Sciatic nerve (tissue), 2 donors: ENCODE measurements around the gene BCR. TPM values are rescaled to one million over a fixed set of nuclear protein-coding genes. Genes with fewer than 3 reads are reported as not detected.
"Not testable (repeated sequence)": the region's sequence is repeated elsewhere in the genome, so short reads cannot be mapped to it uniquely, and the experiment has no call there.

Source experiments
- ATAC-seq: fragments of 200-7000 bp; cut with Tn5 transposase; one replicate; pipeline ENCODE4 v1.9.1; 2020; ENCODE audit warnings: mild to moderate bottlenecking, moderate library complexity
- DNase-seq: peaks from one replicate; pipeline ENCODE4 v3.0.0-alpha.2; 2020; ENCODE audit warnings: low spot score
- intact Hi-C: fragments of 100-400 bp; cut with DNase I; formaldehyde crosslinking; loops from one replicate; pipeline ENCODE4 v1.14.2; 2022
- total RNA-seq: library from RNA; stranded (reverse); fragmentation: NEBNext Ultra II Directional; extraction: Animal tissue kit (Norgen Biotek cat#: 25700); gene quantifications from one replicate; pipeline ENCODE4 v1.2.1, GENCODE V29; 2021
- donor health status: DM: no; HTN: no; CAD: no.
- donor health status: DM: no; HTN: no; CAD: no.

BCR gene
- total RNA-seq, 1 donor from 2014 or later: 101 TPM

- DNase-seq, intact Hi-C loops, ATAC-seq: not testable (repeated sequence)
These were observed 127.2 kb downstream of the BCR start for GRCh38 chr22:23307511-23307910.

- DNase-seq, intact Hi-C loops, ATAC-seq: not testable (repeated sequence)
These were observed 129.0 kb downstream of the BCR start for GRCh38 chr22:23309261-23309660.

GRCh38 chr22:23310443-23311097 is 130.3 kb downstream of the BCR start:
- not testable (repeated sequence) for DNase-seq
- intact Hi-C loops: loop anchor here (10.0 kb wide), 2 partner anchors 74 to 224 kb away; no protein-coding TSS in a partner anchor
- peak; percentile 73 for ATAC-seq

- intact Hi-C loops: loop anchor here (10.0 kb wide), 2 partner anchors 73 to 223 kb away; no protein-coding TSS in a partner anchor
- ATAC-seq, DNase-seq: not testable (repeated sequence)
These were observed 131.5 kb downstream of the BCR start for GRCh38 chr22:23311635-23312420.

- DNase-seq (no peak), ATAC-seq (no peak)
- intact Hi-C loops: loop anchor here (10.0 kb wide), 2 partner anchors 71 to 221 kb away; no protein-coding TSS in a partner anchor
These were observed 133.7 kb downstream of the BCR start for GRCh38 chr22:23313791-23314567.

- intact Hi-C loops: loop anchor here (10.0 kb wide), 2 partner anchors 69 to 219 kb away; no protein-coding TSS in a partner anchor
- peak; percentile 89 for DNase-seq
These were observed 135.1 kb downstream of the BCR start for GRCh38 chr22:23315341-23315917.

GRCh38 chr22:23316596-23316995 is 136.3 kb downstream of the BCR start:
- DNase-seq, ATAC-seq: not testable (repeated sequence)
- intact Hi-C loops: loop anchor here (10.0 kb wide), 2 partner anchors 68 to 218 kb away; no protein-coding TSS in a partner anchor

More at GRCh38 chr22:23315341-23315917, 135.1 kb downstream of the BCR start:
- ATAC-seq: peak; percentile 64

- not testable (repeated sequence) for ATAC-seq, DNase-seq
- intact Hi-C loops: loop anchor here (10.0 kb wide), 2 partner anchors 66 to 216 kb away; no protein-coding TSS in a partner anchor
These were observed 138.0 kb downstream of the BCR start for GRCh38 chr22:23318316-23318715.

- intact Hi-C loops, DNase-seq, ATAC-seq: not testable (repeated sequence)
These were observed 142.3 kb downstream of the BCR start for GRCh38 chr22:23322497-23323080.

GRCh38 chr22:23323960-23324688 is 143.8 kb downstream of the BCR start:
- intact Hi-C loops: not testable (repeated sequence)

GRCh38 chr22:23325183-23325582 is 144.9 kb downstream of the BCR start:
- no peak for ATAC-seq
- intact Hi-C loops: no loop called here
- DNase-seq: no peak

More at GRCh38 chr22:23323960-23324688, 143.8 kb downstream of the BCR start:
- ATAC-seq, DNase-seq: not testable (repeated sequence)

GRCh38 chr22:23333822-23334221 is 153.5 kb downstream of the BCR start:
- intact Hi-C loops, ATAC-seq, DNase-seq: not testable (repeated sequence)

- intact Hi-C loops, DNase-seq, ATAC-seq: not testable (repeated sequence)
These were observed 157.4 kb downstream of the BCR start for GRCh38 chr22:23337672-23338071.

GRCh38 chr22:23341942-23342695 is 161.8 kb downstream of the BCR start:
- peak; percentile 81 for ATAC-seq
- DNase-seq, intact Hi-C loops: not testable (repeated sequence)

GRCh38 chr22:23351321-23351720 is 171.0 kb downstream of the BCR start:
- intact Hi-C loops: no loop called here
- DNase-seq (no peak), ATAC-seq (no peak)

GRCh38 chr22:23353004-23353403 is 172.7 kb downstream of the BCR start:
- intact Hi-C loops: no loop called here
- DNase-seq (no peak), ATAC-seq (no peak)

- intact Hi-C loops: no loop called here
- DNase-seq (no peak), ATAC-seq (no peak)
These were observed 173.4 kb downstream of the BCR start for GRCh38 chr22:23353696-23354095.
